Suprapubic skin (tissue), 3 donors: ENCODE data around the gene STARD10.

Experiments
- EP300 ChIP-seq: sonication (generic); formaldehyde crosslinking; IDR thresholded peaks from one replicate; pipeline ENCODE4 v1.6.1; 2017; ENCODE audit warnings: antibody characterized with exemption
- POLR2A ChIP-seq, 2 donors: fragments of 450-650 bp; IDR thresholded peaks; one replicate each; pipeline ENCODE4 v1.6.1; 2017; ENCODE audit warnings: antibody characterized with exemption in 2 of 2, mild to moderate bottlenecking in 2 of 2, moderate library complexity in 2 of 2
- TF ChIP-seq, protein P1 (sequence below), 2 donors: fragments of 200-600 bp in 1 of 2; fragments of 450-650 bp in 1 of 2; sonication (generic) in 1 of 2; IDR thresholded peaks; one replicate each; pipeline ENCODE4 v1.5.1; 2016 to 2019; ENCODE audit warnings: antibody characterized with exemption in 2 of 2, mild to moderate bottlenecking in 1 of 2, moderate library complexity in 1 of 2

DNA sequence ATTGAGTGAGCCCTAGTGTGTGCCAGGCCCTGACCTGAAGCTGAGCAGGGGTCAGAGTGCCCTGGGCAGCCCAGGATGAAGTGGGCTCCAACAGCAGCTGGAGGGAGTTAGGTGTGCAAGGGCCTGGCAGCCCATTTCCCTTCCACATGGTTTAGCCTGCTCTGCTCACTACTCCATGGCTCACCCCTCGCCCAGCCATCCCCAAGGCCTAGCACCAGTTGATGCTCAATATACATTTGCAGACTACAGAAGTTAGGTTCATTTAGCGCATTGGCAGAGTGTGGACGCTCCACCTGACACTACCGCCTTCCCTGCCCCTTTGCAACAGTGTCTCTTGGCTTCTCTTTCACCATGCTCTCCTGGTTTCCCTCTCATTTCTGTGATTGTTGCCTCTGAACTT lies 24.1 kb upstream of the STARD10 start:
- TF ChIP-seq, protein P1, sequence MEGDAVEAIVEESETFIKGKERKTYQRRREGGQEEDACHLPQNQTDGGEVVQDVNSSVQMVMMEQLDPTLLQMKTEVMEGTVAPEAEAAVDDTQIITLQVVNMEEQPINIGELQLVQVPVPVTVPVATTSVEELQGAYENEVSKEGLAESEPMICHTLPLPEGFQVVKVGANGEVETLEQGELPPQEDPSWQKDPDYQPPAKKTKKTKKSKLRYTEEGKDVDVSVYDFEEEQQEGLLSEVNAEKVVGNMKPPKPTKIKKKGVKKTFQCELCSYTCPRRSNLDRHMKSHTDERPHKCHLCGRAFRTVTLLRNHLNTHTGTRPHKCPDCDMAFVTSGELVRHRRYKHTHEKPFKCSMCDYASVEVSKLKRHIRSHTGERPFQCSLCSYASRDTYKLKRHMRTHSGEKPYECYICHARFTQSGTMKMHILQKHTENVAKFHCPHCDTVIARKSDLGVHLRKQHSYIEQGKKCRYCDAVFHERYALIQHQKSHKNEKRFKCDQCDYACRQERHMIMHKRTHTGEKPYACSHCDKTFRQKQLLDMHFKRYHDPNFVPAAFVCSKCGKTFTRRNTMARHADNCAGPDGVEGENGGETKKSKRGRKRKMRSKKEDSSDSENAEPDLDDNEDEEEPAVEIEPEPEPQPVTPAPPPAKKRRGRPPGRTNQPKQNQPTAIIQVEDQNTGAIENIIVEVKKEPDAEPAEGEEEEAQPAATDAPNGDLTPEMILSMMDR (IDR thresholded peaks at IDR 0.05): no peak
- TF ChIP-seq EP300: no peak
- TF ChIP-seq POLR2A (IDR thresholded peaks at IDR 0.05): no peak
